WTC11 (cell line): ENCODE measurements around the gene PGPEP1. TPM values are rescaled to one million over a fixed set of nuclear protein-coding genes. Genes with fewer than 3 reads are reported as not detected.

Experiments
- ATAC-seq: fragments of 200-7000 bp; cut with Tn5 transposase; 2 replicates; pipeline ENCODE4 v1.10.0; 2021; ENCODE audit warnings: mild to moderate bottlenecking, moderate library complexity
- CTCF ChIA-PET: fragments of 300-600 bp; sonication (Branson Sonifier 250); formaldehyde crosslinking; loops from one replicate; lab custom pipeline; 2021; ENCODE audit warnings: antibody characterized with exemption; lab: Charles Lee
- POLR2A ChIA-PET: fragments of 350-600 bp; sonication (Branson Sonifier 250); formaldehyde crosslinking; loops from one replicate; lab custom pipeline; 2021; ENCODE audit warnings: antibody characterized with exemption; lab: Charles Lee
- DNase-seq: peaks from one replicate; pipeline ENCODE4 v3.0.0; 2021; ENCODE audit warnings: low spot score
- H3K27ac Mint-ChIP-seq: 2 replicates; pipeline ENCODE4 v1.8.0; 2021; ENCODE audit warnings: mixed read lengths
- H3K27me3 Mint-ChIP-seq: 2 replicates; pipeline ENCODE4 v1.8.0; 2021; ENCODE audit warnings: low read depth, mild to moderate bottlenecking, moderate library complexity, mixed read lengths
- H3K36me3 Mint-ChIP-seq: 2 replicates; pipeline ENCODE4 v1.8.0; 2021; ENCODE audit warnings: mixed read lengths
- H3K4me1 Mint-ChIP-seq: 2 replicates; pipeline ENCODE4 v1.8.0; 2022; ENCODE audit warnings: mixed read lengths
- H3K4me3 Mint-ChIP-seq: 2 replicates; pipeline ENCODE4 v1.8.0; 2021; ENCODE audit warnings: mild to moderate bottlenecking, moderate library complexity, mixed read lengths
- H3K9me3 Mint-ChIP-seq: 2 replicates; pipeline ENCODE4 v1.8.0; 2021; ENCODE audit warnings: mixed read lengths
- FOXK1 ChIP-seq: sonication (generic); formaldehyde crosslinking; IDR thresholded peaks from 2 replicates; pipeline ENCODE4 v1.8.0; 2022; ENCODE audit warnings: mild to moderate bottlenecking, moderate library complexity, missing genetic modification reagents
- GABPB1 ChIP-seq: sonication (generic); formaldehyde crosslinking; IDR thresholded peaks from 2 replicates; pipeline ENCODE4 v1.8.1; 2023; ENCODE audit warnings: mild to moderate bottlenecking, missing genetic modification reagents
- GRHL2 ChIP-seq: fragments of 250-450 bp; sonication (Bioruptor Pico); IDR thresholded peaks from 2 replicates; pipeline ENCODE4 v1.8.0; 2022; ENCODE audit warnings: mild to moderate bottlenecking, moderate library complexity; ENCODE audit not compliant: insufficient replicate concordance, severe bottlenecking
- HMGA2 ChIP-seq: fragments of 250-450 bp; sonication (Bioruptor Pico); IDR thresholded peaks from 2 replicates; pipeline ENCODE4 v1.4.0; 2021; ENCODE audit warnings: mild to moderate bottlenecking, moderate library complexity
- KAT7 ChIP-seq: sonication (generic); formaldehyde crosslinking; IDR thresholded peaks from 2 replicates; pipeline ENCODE4 v1.8.1; 2023; ENCODE audit warnings: missing genetic modification reagents, mild to moderate bottlenecking, borderline replicate concordance
- MXD4 ChIP-seq: fragments of 250-450 bp; sonication (Bioruptor Pico); IDR thresholded peaks from 2 replicates; pipeline ENCODE4 v1.8.0; 2021; ENCODE audit warnings: mild to moderate bottlenecking, moderate library complexity, borderline replicate concordance
- MYBL2 ChIP-seq: sonication (generic); formaldehyde crosslinking; IDR thresholded peaks from 2 replicates; pipeline ENCODE4 v1.8.1; 2023; ENCODE audit warnings: mild to moderate bottlenecking, moderate library complexity, missing genetic modification reagents
- PRDM15 ChIP-seq: sonication (generic); formaldehyde crosslinking; IDR thresholded peaks from 2 replicates; pipeline ENCODE4 v1.8.0; 2022; ENCODE audit warnings: missing genetic modification reagents
- RORB ChIP-seq: fragments of 250-450 bp; sonication (Bioruptor Pico); IDR thresholded peaks from 2 replicates; pipeline ENCODE4 v1.9.0; 2021; ENCODE audit warnings: mild to moderate bottlenecking
- SMAD3 ChIP-seq: sonication (generic); formaldehyde crosslinking; IDR thresholded peaks from 2 replicates; pipeline ENCODE4 v1.8.0; 2022; ENCODE audit warnings: missing genetic modification reagents, mild to moderate bottlenecking, borderline replicate concordance
- STAT6 ChIP-seq: sonication (generic); formaldehyde crosslinking; conservative IDR thresholded peaks from 2 replicates; pipeline ENCODE4 v1.8.1; 2023; ENCODE audit warnings: mild to moderate bottlenecking, low read depth, missing genetic modification reagents, moderate library complexity
- TEAD1 ChIP-seq: sonication (generic); formaldehyde crosslinking; IDR thresholded peaks from 2 replicates; pipeline ENCODE4 v1.8.0; 2022; ENCODE audit warnings: mild to moderate bottlenecking, missing genetic modification reagents
- TP53 ChIP-seq: sonication (generic); formaldehyde crosslinking; IDR thresholded peaks from 2 replicates; pipeline ENCODE4 v1.8.1; 2023; ENCODE audit warnings: mild to moderate bottlenecking, missing genetic modification reagents
- ZNF396 ChIP-seq: fragments of 250-450 bp; sonication (Bioruptor Pico); IDR thresholded peaks from 2 replicates; pipeline ENCODE4 v1.8.0; 2021; ENCODE audit warnings: mild to moderate bottlenecking, moderate library complexity, borderline replicate concordance
- ZNF416 ChIP-seq: fragments of 250-450 bp; sonication (Bioruptor Pico); IDR thresholded peaks from 2 replicates; pipeline ENCODE4 v1.9.0; 2021; ENCODE audit warnings: mild to moderate bottlenecking, inconsistent platforms
- ZNF423 ChIP-seq: fragments of 250-450 bp; sonication (Bioruptor Pico); IDR thresholded peaks from 2 replicates; pipeline ENCODE4 v2.1.2; 2022; ENCODE audit warnings: mild to moderate bottlenecking, moderate library complexity
- ZNF532 ChIP-seq: fragments of 250-450 bp; sonication (Bioruptor Pico); IDR thresholded peaks from 2 replicates; pipeline ENCODE4 v1.9.0; 2021; ENCODE audit warnings: mild to moderate bottlenecking, borderline replicate concordance
- total RNA-seq: library from RNA; stranded (reverse); gene quantifications from 3 replicates; pipeline ENCODE4 v1.2.3, GENCODE V29; 2021
- TF ChIP-seq, protein P1 (sequence below): sonication (generic); formaldehyde crosslinking; IDR thresholded peaks from 2 replicates; pipeline ENCODE4 v1.8.1; 2023; ENCODE audit warnings: mild to moderate bottlenecking, missing genetic modification reagents, borderline replicate concordance

PGPEP1 gene
- total RNA-seq, 1 experiment from 2014 or later = 68.1 TPM

GRCh38 chr19:18310966-18311365, 29.4 kb upstream of the PGPEP1 start:
- POLR2A ChIA-PET = no interaction called here

GRCh38 chr19:18311502-18312091, 28.8 kb upstream of the PGPEP1 start:
- no peak for DNase-seq
- Mint-ChIP-seq H3K27ac (no peak overlapping the region), H3K4me3 (no peak overlapping the region), H3K9me3 (no peaks in the 10 kb centered on the region), H3K36me3 (peaks cover 43% of the 10 kb centered on the region), H3K27me3 (no peaks in the 10 kb centered on the region)
- CTCF ChIA-PET = interaction anchor here (0.6 to 12.7 kb wide), 2 partner anchors 32 to 56 kb away, joined by 4 to 240 read pairs; partner anchors contain the start of gene JUND
- no peak for ATAC-seq
- TF ChIP-seq MYBL2 (CRISPR knock-in tag) (no peak), HMGA2 (CRISPR knock-in tag) (no peak), MXD4 (CRISPR knock-in tag) (no peak), TP53 (CRISPR knock-in tag) (no peak), KAT7 (no peak), GRHL2 (no peak), RORB (CRISPR knock-in tag) (no peak), ZNF532 (no peak)
- TF ChIP-seq, protein P1, sequence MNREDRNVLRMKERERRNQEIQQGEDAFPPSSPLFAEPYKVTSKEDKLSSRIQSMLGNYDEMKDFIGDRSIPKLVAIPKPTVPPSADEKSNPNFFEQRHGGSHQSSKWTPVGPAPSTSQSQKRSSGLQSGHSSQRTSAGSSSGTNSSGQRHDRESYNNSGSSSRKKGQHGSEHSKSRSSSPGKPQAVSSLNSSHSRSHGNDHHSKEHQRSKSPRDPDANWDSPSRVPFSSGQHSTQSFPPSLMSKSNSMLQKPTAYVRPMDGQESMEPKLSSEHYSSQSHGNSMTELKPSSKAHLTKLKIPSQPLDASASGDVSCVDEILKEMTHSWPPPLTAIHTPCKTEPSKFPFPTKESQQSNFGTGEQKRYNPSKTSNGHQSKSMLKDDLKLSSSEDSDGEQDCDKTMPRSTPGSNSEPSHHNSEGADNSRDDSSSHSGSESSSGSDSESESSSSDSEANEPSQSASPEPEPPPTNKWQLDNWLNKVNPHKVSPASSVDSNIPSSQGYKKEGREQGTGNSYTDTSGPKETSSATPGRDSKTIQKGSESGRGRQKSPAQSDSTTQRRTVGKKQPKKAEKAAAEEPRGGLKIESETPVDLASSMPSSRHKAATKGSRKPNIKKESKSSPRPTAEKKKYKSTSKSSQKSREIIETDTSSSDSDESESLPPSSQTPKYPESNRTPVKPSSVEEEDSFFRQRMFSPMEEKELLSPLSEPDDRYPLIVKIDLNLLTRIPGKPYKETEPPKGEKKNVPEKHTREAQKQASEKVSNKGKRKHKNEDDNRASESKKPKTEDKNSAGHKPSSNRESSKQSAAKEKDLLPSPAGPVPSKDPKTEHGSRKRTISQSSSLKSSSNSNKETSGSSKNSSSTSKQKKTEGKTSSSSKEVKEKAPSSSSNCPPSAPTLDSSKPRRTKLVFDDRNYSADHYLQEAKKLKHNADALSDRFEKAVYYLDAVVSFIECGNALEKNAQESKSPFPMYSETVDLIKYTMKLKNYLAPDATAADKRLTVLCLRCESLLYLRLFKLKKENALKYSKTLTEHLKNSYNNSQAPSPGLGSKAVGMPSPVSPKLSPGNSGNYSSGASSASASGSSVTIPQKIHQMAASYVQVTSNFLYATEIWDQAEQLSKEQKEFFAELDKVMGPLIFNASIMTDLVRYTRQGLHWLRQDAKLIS (CRISPR knock-in tag) = no peak
- TF ChIP-seq, all 79 proteins: peak for 0
- POLR2A ChIA-PET = no interaction called here
- H3K4me1 Mint-ChIP-seq = peaks cover 10% of the 10 kb centered on the region

More at GRCh38 chr19:18310966-18311365, 29.4 kb upstream of the PGPEP1 start:
- ATAC-seq = no peak
- Mint-ChIP-seq H3K36me3 (peaks cover 43% of the 10 kb centered on the region), H3K4me3 (no peak overlapping the region), H3K27me3 (no peaks in the 10 kb centered on the region), H3K27ac (no peak overlapping the region), H3K4me1 (peaks cover 12% of the 10 kb centered on the region), H3K9me3 (no peaks in the 10 kb centered on the region)
- DNase-seq = no peak
- CTCF ChIA-PET = interaction anchor here (12.7 kb wide), 1 partner anchor 32 kb away, joined by 240 read pairs; the partner anchor contains the start of gene JUND
- TF ChIP-seq ZNF416 (CRISPR knock-in tag) (no peak), FOXK1 (CRISPR knock-in tag) (no peak), TEAD1 (CRISPR knock-in tag) (no peak), GABPB1 (CRISPR knock-in tag) (no peak)

GRCh38 chr19:18312092-18312534, 28.3 kb upstream of the PGPEP1 start:
- Mint-ChIP-seq H3K9me3 (no peaks in the 10 kb centered on the region), H3K36me3 (peaks cover 38% of the 10 kb centered on the region), H3K27ac (no peak overlapping the region), H3K4me3 (no peak overlapping the region), H3K4me1 (peaks cover 5% of the 10 kb centered on the region), H3K27me3 (no peaks in the 10 kb centered on the region)
- ChIA-PET CTCF (interaction anchor here (1.1 to 12.7 kb wide), 2 partner anchors 19 to 33 kb away, joined by 3 to 240 read pairs; partner anchors contain the start of gene JUND), POLR2A (no interaction called here)
- no peak for DNase-seq
- no peak for ATAC-seq
- no peak for TF ChIP-seq SMAD3
- no peak for TF ChIP-seq ZNF396 (CRISPR knock-in tag)
- TF ChIP-seq STAT6 (CRISPR knock-in tag) = no peak
- TF ChIP-seq PRDM15 (CRISPR knock-in tag) = no peak
- TF ChIP-seq ZNF423 (CRISPR knock-in tag) = no peak
